SK-N-SH treated with all-trans-retinoic acid at 6 μM for 48 hours (cell line): ENCODE results near the gene PIM3.

Experiments
- BACH2 ChIP-seq: fragments of 250-450 bp; sonication (Bioruptor Pico); IDR thresholded peaks from 2 replicates; pipeline ENCODE4 v1.9.0; 2021; ENCODE audit warnings: mild to moderate bottlenecking, borderline replicate concordance
- CSRNP3 ChIP-seq: fragments of 250-450 bp; sonication (Bioruptor Pico); IDR thresholded peaks from 2 replicates; pipeline ENCODE4 v1.5.1; 2021; ENCODE audit warnings: mild to moderate bottlenecking, moderate library complexity
- ISL1 ChIP-seq: fragments of 250-450 bp; sonication (Bioruptor Pico); IDR thresholded peaks from 2 replicates; pipeline ENCODE4 v2.1.2; 2022; ENCODE audit warnings: mild to moderate bottlenecking, moderate library complexity
- PATZ1 ChIP-seq: fragments of 250-450 bp; sonication (Bioruptor Pico); IDR thresholded peaks from 2 replicates; pipeline ENCODE4 v1.8.0; 2020; ENCODE audit warnings: mild to moderate bottlenecking, moderate library complexity, borderline replicate concordance
- POU6F1 ChIP-seq: fragments of 250-450 bp; sonication (Bioruptor Pico); IDR thresholded peaks from 2 replicates; pipeline ENCODE4 v1.8.0; 2021; ENCODE audit warnings: low read depth, mild to moderate bottlenecking, moderate library complexity, borderline replicate concordance
- SNAI2 ChIP-seq: fragments of 250-450 bp; sonication (Bioruptor Pico); IDR thresholded peaks from 2 replicates; pipeline ENCODE4 v1.5.0; 2020; ENCODE audit warnings: mild to moderate bottlenecking, moderate library complexity
- TOX ChIP-seq: fragments of 250-450 bp; sonication (Bioruptor Pico); IDR thresholded peaks from 2 replicates; pipeline ENCODE4 v1.8.0; 2021; ENCODE audit warnings: mild to moderate bottlenecking, moderate library complexity, borderline replicate concordance
- TSHZ2 ChIP-seq: fragments of 250-450 bp; sonication (Bioruptor Pico); IDR thresholded peaks from 2 replicates; pipeline ENCODE4 v1.5.0; 2020; ENCODE audit warnings: mild to moderate bottlenecking, moderate library complexity
- ZFP3 ChIP-seq: fragments of 250-450 bp; sonication (Bioruptor Pico); IDR thresholded peaks from 2 replicates; pipeline ENCODE4 v1.5.0; 2020; ENCODE audit warnings: mild to moderate bottlenecking, moderate library complexity
- ZNF8 ChIP-seq: fragments of 450-650 bp; formaldehyde crosslinking; IDR thresholded peaks from 2 replicates; pipeline ENCODE4 v1.5.0; 2020; ENCODE audit warnings: mild to moderate bottlenecking, moderate library complexity

- no peak for TF ChIP-seq TSHZ2 (CRISPR knock-in tag)
- TF ChIP-seq POU6F1 (CRISPR knock-in tag), result no peak
- TF ChIP-seq PATZ1 (CRISPR knock-in tag), result no peak
- TF ChIP-seq SNAI2 (CRISPR knock-in tag), result no peak
- no peak for TF ChIP-seq TOX
- TF ChIP-seq ISL1 (CRISPR knock-in tag), result no peak
- TF ChIP-seq ZNF8 (CRISPR knock-in tag), result no peak
- TF ChIP-seq BACH2 (CRISPR knock-in tag), result no peak
- no peak for TF ChIP-seq CSRNP3 (CRISPR knock-in tag)
- TF ChIP-seq ZFP3 (CRISPR knock-in tag), result no peak
These were observed 1.6 kb downstream of the PIM3 start for GRCh38 chr22:49962012-49962750.
